Right lobe of liver (tissue), 6 donors: ENCODE results near the gene KCNA5. TPM values are rescaled to one million over a fixed set of nuclear protein-coding genes. Genes with fewer than 3 reads are reported as not detected.

Experiments
- ATAC-seq, 4 donors: fragments of 200-7000 bp; cut with Tn5 transposase; one replicate each; pipeline ENCODE4 v1.9.1; 2020; ENCODE audit warnings: mild to moderate bottlenecking in 4 of 4, moderate library complexity in 4 of 4
- DNase-seq, 3 donors: peaks; one replicate each; pipeline ENCODE4 v3.0.0-alpha.2; 2020
- H3K27ac ChIP-seq, 3 donors: fragments of 200-600 bp; one replicate each; pipeline ENCODE4 v1.8.0; 2022
- H3K27me3 ChIP-seq, 2 donors: fragments of 200-600 bp; one replicate each; pipeline ENCODE4 v1.8.0; 2022
- H3K36me3 ChIP-seq, 4 donors: fragments of 200-600 bp; sonication (generic) in 1 of 4; one replicate each; pipeline versions ENCODE4 v1.5.1 to v1.8.0; 2017 to 2022; ENCODE audit warnings: control low read depth in 1 of 4
- H3K4me1 ChIP-seq, 4 donors: fragments of 200-600 bp; sonication (generic) in 1 of 4; one replicate each; pipeline versions ENCODE4 v1.5.1 to v1.8.0; 2017 to 2022; ENCODE audit warnings: control low read depth in 1 of 4
- H3K4me3 ChIP-seq, 3 donors: fragments of 200-600 bp; one replicate each; pipeline ENCODE4 v1.8.0; 2022
- H3K9me3 ChIP-seq, 4 donors: fragments of 200-600 bp; sonication (generic) in 1 of 4; one replicate each; pipeline versions ENCODE4 v1.5.1 to v1.8.0; 2017 to 2022; ENCODE audit warnings: control low read depth in 1 of 4
- CTCF ChIP-seq, 4 donors: fragments of 200-600 bp in 3 of 4; fragments of 450-650 bp in 1 of 4; IDR thresholded peaks; one replicate each; pipeline versions ENCODE4 v1.5.1 to v1.8.0; 2016 to 2022; ENCODE audit warnings: antibody characterized with exemption in 4 of 4, mild to moderate bottlenecking in 2 of 4
- POLR2A ChIP-seq: fragments of 450-650 bp; IDR thresholded peaks from one replicate; pipeline ENCODE4 v1.6.1; 2017; ENCODE audit warnings: antibody characterized with exemption, mild to moderate bottlenecking
- WGBS: methylation state at CpG from one replicate; pipeline ENCODE4 v1.1.6; 2018; ENCODE audit warnings: low coverage, low lambda C conversion rate; ENCODE audit not compliant: insufficient coverage; ENCODE audit errors: missing lambda C conversion rate; 5-methylcytosine and 5-hydroxymethylcytosine counted together
- intact Hi-C, 2 donors: fragments of 100-400 bp; cut with DNase I; formaldehyde crosslinking; loops; one replicate each; pipeline versions ENCODE4 v1.11.2 to v1.14.1; 2022
- total RNA-seq, 6 experiments: library from RNA; depleted of rRNA in 2 of 6; stranded (reverse); fragments of >200 nt in 2 of 6; fragmentation: NEBNext Ultra II Directional in 3 of 6; extraction: Animal tissue kit (Norgen Biotek cat#: 25700) in 3 of 6; gene quantifications; one replicate each; pipeline versions ENCODE4 v1.1.0 to v1.2.4, GENCODE V29; 2016 to 2023
- donor health status: DM: no; HTN: yes; CAD: no.
- donor health status: DM: no; HTN: no; CAD: no.
- donor health status: DM: no; HTN: no; CAD: no.
- donor health status: DM: no; HTN: yes; CAD: no.
- donor health status: DM: no; HTN: yes; CAD: no.

The KCNA5 gene
- total RNA-seq, 6 experiments from 2014 or later = 0.09 to 0.25 TPM; not detected in 4

GRCh38 chr12:5031242-5031641, 12.4 kb upstream of the KCNA5 start:
- Histone ChIP-seq H3K27me3 (no peaks in the 10 kb centered on the region), H3K4me1 (no peaks in the 10 kb centered on the region), H3K36me3 (no peaks in the 10 kb centered on the region), H3K27ac (no peak overlapping the region), H3K9me3 (no peaks in the 10 kb centered on the region), H3K4me3 (no peak overlapping the region)
- no peak for DNase-seq
- ATAC-seq = no peak
- TF ChIP-seq POLR2A (no peak), CTCF (IDR thresholded peaks at IDR 0.05) (no peak)
- intact Hi-C loops = no loop called here
- WGBS = 65% methylated on average over 6 of the region's 6 CpGs

GRCh38 chr12:5031958-5032357, 11.7 kb upstream of the KCNA5 start:
- Histone ChIP-seq H3K36me3 (no peaks in the 10 kb centered on the region), H3K27me3 (no peaks in the 10 kb centered on the region), H3K4me1 (no peaks in the 10 kb centered on the region), H3K4me3 (no peak overlapping the region), H3K27ac (no peak overlapping the region), H3K9me3 (no peaks in the 10 kb centered on the region)
- DNase-seq = no peak
- 87% methylated on average over 2 of the region's 3 CpGs for WGBS
- intact Hi-C loops = no loop called here
- TF ChIP-seq CTCF (IDR thresholded peaks at IDR 0.05) = no peak
- no peak for TF ChIP-seq POLR2A
- ATAC-seq = no peak

DNA sequence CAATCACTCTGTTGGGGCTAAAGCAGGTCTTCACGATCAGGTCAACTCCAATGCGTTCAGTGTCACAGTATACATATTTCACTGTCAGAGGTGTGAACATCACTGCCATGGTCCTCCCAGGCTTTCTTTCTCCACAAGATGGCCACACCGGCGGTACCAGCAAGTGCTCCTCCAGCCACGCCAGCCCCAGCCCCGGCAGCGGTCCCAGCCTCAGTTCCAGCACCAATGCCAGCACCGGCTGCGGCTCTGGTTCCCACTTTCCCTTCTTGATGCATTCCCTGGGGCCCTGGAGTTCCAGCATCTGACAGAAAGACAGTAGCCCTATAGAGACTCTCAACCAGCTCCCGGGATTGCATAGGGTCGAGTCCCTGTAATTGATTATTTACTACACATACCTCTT, 10.9 kb upstream of the KCNA5 start:
- Histone ChIP-seq H3K27me3 (no peaks in the 10 kb centered on the region), H3K4me1 (no peaks in the 10 kb centered on the region), H3K9me3 (no peaks in the 10 kb centered on the region), H3K27ac (no peak overlapping the region), H3K36me3 (no peaks in the 10 kb centered on the region), H3K4me3 (no peak overlapping the region)
- no peak for TF ChIP-seq POLR2A
- no peak for TF ChIP-seq CTCF (IDR thresholded peaks at IDR 0.05)
- intact Hi-C loops = no loop called here
- no peak for DNase-seq
- WGBS = 69% methylated on average over 2 of the region's 11 CpGs
- ATAC-seq = no peak

DNA sequence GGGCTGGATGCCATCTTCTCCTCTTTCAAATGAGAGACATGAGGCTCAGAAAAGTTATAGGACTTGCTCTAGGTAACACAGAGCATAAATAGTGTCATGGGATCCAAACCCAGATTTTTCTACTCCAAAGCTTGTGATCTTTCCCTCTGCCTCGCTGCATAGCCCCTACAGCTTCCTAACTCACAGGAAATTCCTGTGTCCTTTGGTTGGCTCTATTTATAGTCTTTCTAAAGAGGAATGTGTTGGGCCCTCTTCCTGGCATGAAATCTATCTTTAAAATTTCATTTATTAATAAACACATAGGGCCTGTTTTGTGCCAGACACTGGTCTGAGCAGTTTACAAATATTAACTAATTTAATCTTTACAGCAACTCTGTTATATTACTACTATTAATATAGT, 9.8 kb upstream of the KCNA5 start:
- H3K27ac ChIP-seq = no peak overlapping the region
- no peak for TF ChIP-seq CTCF (IDR thresholded peaks at IDR 0.05)
- TF ChIP-seq POLR2A = no peak
- no peaks in the 10 kb centered on the region for H3K27me3 ChIP-seq
- 24% methylated on average over 1 of the region's 1 CpG for WGBS
- H3K9me3 ChIP-seq = no peaks in the 10 kb centered on the region
- no peaks in the 10 kb centered on the region for H3K36me3 ChIP-seq
- ATAC-seq = no peak
- no peak overlapping the region for H3K4me3 ChIP-seq
- DNase-seq = no peak
- intact Hi-C loops = no loop called here
- no peaks in the 10 kb centered on the region for H3K4me1 ChIP-seq

- no peaks in the 10 kb centered on the region for H3K9me3 ChIP-seq
- 57% methylated on average over 5 of the region's 5 CpGs for WGBS
- no peaks in the 10 kb centered on the region for H3K36me3 ChIP-seq
- intact Hi-C loops = no loop called here
- no peaks in the 10 kb centered on the region for H3K4me1 ChIP-seq
- no peak for TF ChIP-seq POLR2A
- no peak for TF ChIP-seq CTCF (IDR thresholded peaks at IDR 0.05)
- DNase-seq (no peak), ATAC-seq (no peak)
- H3K27me3 ChIP-seq = no peaks in the 10 kb centered on the region
- no peak overlapping the region for H3K27ac ChIP-seq
- H3K4me3 ChIP-seq = no peak overlapping the region
Measured at GRCh38 chr12:5034603-5035002, 9.1 kb upstream of the KCNA5 start.
